Measurements from ENCODE around the gene WBP2. TPM values are rescaled to one million over a fixed set of nuclear protein-coding genes. Genes with fewer than 3 reads are reported as not detected.

The WBP2 gene
- total RNA-seq, 2 experiments from 2014 or later: 65.0 to 68.7 TPM

DNA sequence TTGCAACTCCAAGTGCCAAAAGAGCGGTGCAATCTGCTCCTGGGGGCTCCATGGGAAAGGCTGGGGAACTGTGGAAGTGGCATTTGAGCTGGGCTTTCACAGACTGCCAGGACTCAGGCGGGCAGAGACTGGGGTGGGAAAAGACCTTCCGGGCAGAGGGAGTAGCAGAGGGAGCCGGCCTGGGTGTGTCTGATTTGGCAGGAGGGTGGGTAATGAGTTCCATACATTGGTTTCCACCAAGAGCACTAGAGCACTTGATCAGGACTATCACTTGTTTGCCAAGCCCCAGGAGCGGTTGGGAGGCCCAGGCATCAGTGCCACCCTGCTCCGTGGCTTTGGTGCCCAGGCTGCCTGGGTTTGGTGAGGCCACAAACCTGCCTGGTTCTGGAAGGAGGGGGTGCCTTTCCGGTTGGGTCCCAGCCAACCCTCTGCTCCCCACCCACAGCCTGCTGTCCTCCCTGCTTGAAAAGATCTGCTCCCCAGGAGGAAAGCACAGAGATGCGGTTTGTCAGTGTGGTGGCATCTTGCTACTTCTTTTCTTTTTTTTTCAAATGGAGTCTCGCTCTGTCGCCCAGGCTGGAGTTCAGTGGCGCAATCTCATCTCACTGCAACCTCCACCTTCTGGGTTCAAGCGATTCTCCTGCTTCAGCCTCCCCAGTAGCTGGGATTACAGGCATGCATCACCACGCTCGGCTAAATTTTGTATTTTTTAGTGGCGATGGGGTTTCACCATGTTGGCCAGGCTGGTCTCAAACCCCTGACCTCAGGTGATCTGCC, 26.7 kb upstream of the WBP2 start:
- H3K27me3 Mint-ChIP-seq (ENCODE audit: low read depth): peaks cover 3% of the 10 kb centered on the region
- H3K27ac Mint-ChIP-seq: no peak overlapping the region
- intact Hi-C loops (cut with micrococcal nuclease): no loop called here
- CTCF ChIA-PET: interaction anchor here (0.8 to 2.1 kb wide), 2 partner anchors 20 to 34 kb away, joined by 3 to 15 read pairs; no protein-coding TSS in a partner anchor
- H3K36me3 Mint-ChIP-seq (ENCODE audit: low read depth): peaks cover 2% of the 10 kb centered on the region
- no peak overlapping the region for H3K4me3 Mint-ChIP-seq
- peaks cover 12% of the 10 kb centered on the region for H3K4me1 Mint-ChIP-seq (ENCODE audit: low read depth)
- no peaks in the 10 kb centered on the region for H3K9me3 Mint-ChIP-seq
- no peak for DNase-seq

DNA sequence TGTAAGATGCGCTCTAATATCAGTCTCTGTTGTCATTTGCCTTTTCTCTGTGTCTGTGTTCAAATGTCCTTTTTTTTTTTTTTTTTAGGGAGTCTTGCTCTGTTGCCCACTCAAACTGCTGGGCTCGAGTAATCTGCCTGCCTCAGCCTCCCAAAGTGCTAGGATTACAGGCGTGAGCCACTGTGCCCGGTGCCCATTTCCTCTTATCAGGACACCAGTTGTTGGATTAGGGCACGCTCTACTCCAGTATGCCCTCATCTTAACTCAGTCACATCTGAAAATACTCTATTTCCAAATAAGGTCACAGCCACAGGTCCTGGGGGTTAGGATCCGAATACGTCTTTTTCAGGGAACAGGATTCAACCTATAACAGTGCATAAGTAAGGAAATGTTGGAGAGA, 25.1 kb upstream of the WBP2 start:
- peaks cover 3% of the 10 kb centered on the region for H3K27me3 Mint-ChIP-seq (ENCODE audit: low read depth)
- no peak for DNase-seq
- H3K36me3 Mint-ChIP-seq (ENCODE audit: low read depth): peaks cover 5% of the 10 kb centered on the region
- H3K9me3 Mint-ChIP-seq: no peaks in the 10 kb centered on the region
- intact Hi-C loops (cut with micrococcal nuclease): no loop called here
- H3K4me3 Mint-ChIP-seq: no peak overlapping the region
- no peak overlapping the region for H3K27ac Mint-ChIP-seq
- peaks cover 22% of the 10 kb centered on the region for H3K4me1 Mint-ChIP-seq (ENCODE audit: low read depth)
- CTCF ChIA-PET: interaction anchor here (1.1 to 7.2 kb wide), 2 partner anchors 20 to 31 kb away, joined by 3 to 66 read pairs; no protein-coding TSS in a partner anchor

DNA sequence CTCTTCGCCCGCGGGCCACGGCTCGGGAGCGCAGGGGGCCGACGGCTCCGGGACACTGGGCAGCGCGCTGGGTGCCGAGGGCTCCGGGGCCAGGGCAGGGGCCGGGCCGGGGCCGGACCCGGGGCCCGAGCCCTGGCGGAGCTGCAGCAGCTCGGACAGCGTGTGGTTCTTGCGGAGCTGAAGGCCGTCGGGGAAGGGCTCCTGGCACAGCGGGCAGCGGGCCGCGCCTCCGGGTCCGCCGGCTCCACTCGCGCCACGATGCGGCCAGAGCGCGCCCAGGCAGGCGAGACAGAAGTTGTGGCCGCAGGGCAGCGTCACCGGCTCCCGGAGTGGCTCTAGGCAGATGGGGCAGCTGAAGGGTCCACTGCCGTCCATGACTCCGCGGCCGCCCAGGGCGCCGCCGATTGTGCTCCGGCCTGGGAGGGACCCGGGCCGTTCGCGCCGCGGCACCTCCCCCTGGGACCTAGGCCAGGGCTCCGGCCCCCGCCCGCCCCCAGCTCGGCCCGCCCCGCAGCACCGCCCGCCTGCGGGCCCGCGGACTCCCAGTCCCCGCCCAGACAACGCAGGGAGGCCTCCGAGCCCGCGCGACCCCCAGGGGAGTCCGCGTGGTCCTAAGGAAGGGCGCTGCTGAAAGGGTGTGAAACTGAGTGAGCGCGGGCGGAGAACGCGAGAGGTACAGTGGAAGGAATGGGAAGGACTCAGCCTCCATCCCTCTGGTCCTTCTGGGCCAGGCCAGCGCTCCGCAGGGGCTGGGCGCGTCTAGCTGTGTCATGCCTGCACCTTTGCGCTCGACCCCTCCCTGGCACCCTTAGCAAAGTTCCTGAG, 23.3 kb upstream of the WBP2 start, which contains the start of gene TRIM47:
Gene TRIM47, minus strand, starts transcription at position 408 of the 825 bp plus-strand sequence. Its CDS starts 33 bp downstream, at position 375.
- intact Hi-C loops (cut with micrococcal nuclease): no loop called here
- peaks cover 5% of the 10 kb centered on the region for H3K36me3 Mint-ChIP-seq (ENCODE audit: low read depth)
- CTCF ChIA-PET: interaction anchor here (0.6 to 7.2 kb wide), 11 partner anchors 11 to 226 kb away, joined by 3 to 66 read pairs (median 4); partner anchors contain the start of genes GALK1 and TRIM65

DNA sequence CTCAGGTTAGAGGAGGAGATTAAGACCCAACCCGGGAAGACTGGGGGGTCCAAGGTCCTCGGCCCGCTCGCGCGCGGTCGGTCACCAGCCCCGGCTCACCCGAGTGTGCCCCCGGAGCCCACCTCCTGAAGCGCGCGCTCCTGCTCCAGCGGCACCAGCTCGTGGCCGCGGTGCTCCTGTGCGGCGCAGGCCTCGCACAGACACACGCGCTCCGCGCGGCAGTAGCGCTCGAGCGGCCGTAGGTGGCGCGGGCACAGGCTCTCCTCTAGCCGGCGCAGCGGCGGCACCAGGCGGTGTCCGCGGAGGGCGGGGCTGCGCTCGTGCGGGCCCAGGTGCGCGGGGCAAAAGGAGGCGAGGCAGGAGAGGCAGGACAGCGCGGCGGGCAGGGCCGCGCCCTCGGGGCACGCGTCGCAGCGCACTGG, 22.6 kb upstream of the WBP2 start:
- Mint-ChIP-seq H3K9me3 (no peaks in the 10 kb centered on the region), H3K36me3 (ENCODE audit: low read depth) (peaks cover 5% of the 10 kb centered on the region), H3K27ac (peak overlapping the region; percentile 83), H3K27me3 (ENCODE audit: low read depth) (peaks cover 3% of the 10 kb centered on the region), H3K4me3 (peak overlapping the region; percentile 93), H3K4me1 (ENCODE audit: low read depth) (peaks cover 32% of the 10 kb centered on the region)
- peak; percentile 74 for DNase-seq
- CTCF ChIA-PET: interaction anchor here (0.8 to 7.2 kb wide), 7 partner anchors 13 to 114 kb away, joined by 3 to 66 read pairs (median 4); partner anchors contain the start of gene TRIM65
- intact Hi-C loops (cut with micrococcal nuclease): loop anchor here (1.0 kb wide), 1 partner anchor 22 kb away; the partner anchor contains the start of gene WBP2

More for the DNA sequence above, 23.3 kb upstream of the WBP2 start, which contains the start of gene TRIM47:
- DNase-seq: no peak
- no peaks in the 10 kb centered on the region for H3K9me3 Mint-ChIP-seq
- peak within 1 kb of the TSS; percentile 93 for H3K4me3 Mint-ChIP-seq
- peaks cover 26% of the 10 kb centered on the region for H3K4me1 Mint-ChIP-seq (ENCODE audit: low read depth)
- peak within 1 kb of the TSS; percentile 83 for H3K27ac Mint-ChIP-seq
- peaks cover 3% of the 10 kb centered on the region for H3K27me3 Mint-ChIP-seq (ENCODE audit: low read depth)

DNA sequence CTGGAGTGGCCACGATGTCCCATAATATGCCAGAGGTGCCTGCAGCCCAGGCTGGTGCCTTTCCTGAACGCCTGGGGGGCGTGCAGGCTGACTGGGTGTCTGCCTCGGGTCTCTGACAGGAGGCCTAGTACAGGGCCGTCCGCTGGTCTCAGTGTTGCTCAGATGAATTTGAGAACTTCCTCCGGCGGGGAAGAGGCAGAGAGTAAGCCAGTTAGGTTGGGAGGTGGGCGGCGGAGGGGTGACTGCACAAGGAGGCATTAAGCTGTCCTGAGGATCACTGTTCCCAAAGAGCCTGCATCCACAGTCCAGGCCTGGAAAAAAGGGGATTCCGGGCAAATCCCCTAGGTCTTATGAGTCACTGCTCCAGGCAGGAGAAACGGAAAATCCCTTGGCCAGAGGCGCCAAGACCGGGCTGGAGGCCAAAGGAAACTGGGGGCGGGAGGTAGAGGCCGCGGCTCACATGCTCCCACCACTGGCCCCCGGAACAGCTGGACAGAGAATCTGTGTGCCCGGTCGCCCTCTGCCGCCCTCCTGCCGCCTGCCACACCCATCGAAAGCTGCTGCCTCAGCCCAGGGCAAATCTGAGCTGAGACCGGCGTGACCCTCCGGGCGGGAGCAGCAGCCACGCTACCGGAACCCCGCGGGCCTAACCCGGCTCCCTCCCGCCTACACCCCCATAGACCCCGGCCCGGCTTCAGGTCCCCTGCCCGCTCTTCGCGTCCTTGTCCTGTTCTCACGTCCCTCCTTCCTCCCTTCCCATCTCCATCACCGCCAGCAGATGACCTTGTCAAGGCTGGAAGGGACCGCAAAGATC, 22.0 kb upstream of the WBP2 start:
- peak; percentile 44 for DNase-seq
- H3K4me1 Mint-ChIP-seq (ENCODE audit: low read depth): peaks cover 36% of the 10 kb centered on the region

DNA sequence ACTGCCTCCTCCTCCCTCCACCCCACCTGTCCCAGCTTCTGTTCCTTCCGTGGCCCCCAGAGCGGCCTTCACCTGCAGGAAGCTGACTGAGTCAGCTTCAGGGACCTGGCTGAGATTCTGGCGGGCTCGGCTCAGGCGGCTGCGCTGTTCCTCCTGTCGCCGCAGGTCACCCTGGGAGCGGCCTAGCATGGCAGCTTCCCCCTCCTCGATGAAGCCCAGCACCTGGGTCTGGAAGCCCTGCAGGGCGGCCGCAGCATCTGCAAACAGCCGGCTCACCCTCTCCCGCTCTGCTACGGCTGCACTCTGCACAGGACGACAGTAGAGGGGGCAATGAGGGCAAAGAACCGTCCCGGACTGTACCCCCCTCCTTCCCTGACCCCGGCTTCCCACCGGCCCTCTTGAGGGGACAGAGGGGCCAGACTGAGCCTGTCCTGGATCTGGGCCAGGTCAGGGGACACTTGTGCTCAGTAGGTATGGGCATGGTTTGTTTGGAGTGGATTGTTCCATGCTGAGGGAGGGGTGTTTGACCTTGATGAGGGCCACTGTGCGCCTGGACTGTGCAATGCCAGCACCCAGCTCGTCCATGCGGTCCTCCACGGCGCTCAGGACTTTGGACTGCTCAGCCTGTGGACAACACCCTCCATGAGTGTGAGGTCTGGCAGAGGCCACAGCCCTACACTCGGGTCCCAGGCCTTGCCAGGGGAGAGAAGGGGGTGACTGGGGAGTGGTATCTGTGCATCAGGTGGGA, 21.2 kb upstream of the WBP2 start:
- H3K36me3 Mint-ChIP-seq (ENCODE audit: low read depth): peaks cover 5% of the 10 kb centered on the region
- intact Hi-C loops (cut with micrococcal nuclease): loop anchor here (1.0 kb wide), 2 partner anchors 20 to 33 kb away; partner anchors contain the start of gene TRIM65
- CTCF ChIA-PET: interaction anchor here (0.5 to 7.2 kb wide), 12 partner anchors 11 to 1489 kb away, joined by 3 to 66 read pairs (median 4); partner anchors contain the start of genes GALK1, SPHK1, TRIM65 and WBP2
- peak; percentile 88 for DNase-seq
- no peaks in the 10 kb centered on the region for H3K9me3 Mint-ChIP-seq
- H3K4me1 Mint-ChIP-seq (ENCODE audit: low read depth): peaks cover 34% of the 10 kb centered on the region
- H3K27me3 Mint-ChIP-seq (ENCODE audit: low read depth): peaks cover 3% of the 10 kb centered on the region
- H3K27ac Mint-ChIP-seq: peak overlapping the region; percentile 83
- H3K4me3 Mint-ChIP-seq: peak overlapping the region; percentile 93

More for the DNA sequence above, 22.0 kb upstream of the WBP2 start:
- Mint-ChIP-seq H3K36me3 (ENCODE audit: low read depth) (peaks cover 5% of the 10 kb centered on the region), H3K4me3 (peak overlapping the region; percentile 93), H3K9me3 (no peaks in the 10 kb centered on the region), H3K27ac (peak overlapping the region; percentile 83), H3K27me3 (ENCODE audit: low read depth) (peaks cover 3% of the 10 kb centered on the region)
- intact Hi-C loops (cut with micrococcal nuclease): loop anchor here (1.0 kb wide), 3 partner anchors 19 to 34 kb away; partner anchors contain the start of genes TRIM65 and WBP2
- CTCF ChIA-PET: interaction anchor here (0.5 to 7.2 kb wide), 9 partner anchors 12 to 1488 kb away, joined by 3 to 66 read pairs (median 4); partner anchors contain the start of gene TRIM65

DNA sequence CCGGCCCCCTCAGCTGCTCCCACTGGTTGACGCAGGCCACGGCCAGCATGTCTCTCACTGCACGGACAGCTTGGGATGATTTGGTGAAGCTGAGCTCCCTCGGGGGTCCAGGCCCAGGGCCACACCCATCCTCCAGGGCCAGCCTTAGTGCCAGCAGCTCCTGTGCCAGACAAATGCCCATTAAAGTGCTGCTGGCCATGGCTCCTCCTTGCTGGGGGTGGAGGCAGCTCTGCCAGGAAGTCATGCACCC, 20.7 kb upstream of the WBP2 start:
- Mint-ChIP-seq H3K9me3 (no peaks in the 10 kb centered on the region), H3K27ac (peak overlapping the region; percentile 83), H3K4me1 (ENCODE audit: low read depth) (peaks cover 34% of the 10 kb centered on the region), H3K36me3 (ENCODE audit: low read depth) (peaks cover 5% of the 10 kb centered on the region), H3K4me3 (peak overlapping the region; percentile 93), H3K27me3 (ENCODE audit: low read depth) (peaks cover 3% of the 10 kb centered on the region)
- intact Hi-C loops (cut with micrococcal nuclease): loop anchor here (1.0 kb wide), 2 partner anchors 20 to 33 kb away; partner anchors contain the start of gene TRIM65
- no peak for DNase-seq
- CTCF ChIA-PET: interaction anchor here (0.6 to 7.2 kb wide), 11 partner anchors 11 to 509 kb away, joined by 3 to 66 read pairs (median 4); partner anchors contain the start of genes GALK1, SPHK1, TRIM65 and WBP2

DNA sequence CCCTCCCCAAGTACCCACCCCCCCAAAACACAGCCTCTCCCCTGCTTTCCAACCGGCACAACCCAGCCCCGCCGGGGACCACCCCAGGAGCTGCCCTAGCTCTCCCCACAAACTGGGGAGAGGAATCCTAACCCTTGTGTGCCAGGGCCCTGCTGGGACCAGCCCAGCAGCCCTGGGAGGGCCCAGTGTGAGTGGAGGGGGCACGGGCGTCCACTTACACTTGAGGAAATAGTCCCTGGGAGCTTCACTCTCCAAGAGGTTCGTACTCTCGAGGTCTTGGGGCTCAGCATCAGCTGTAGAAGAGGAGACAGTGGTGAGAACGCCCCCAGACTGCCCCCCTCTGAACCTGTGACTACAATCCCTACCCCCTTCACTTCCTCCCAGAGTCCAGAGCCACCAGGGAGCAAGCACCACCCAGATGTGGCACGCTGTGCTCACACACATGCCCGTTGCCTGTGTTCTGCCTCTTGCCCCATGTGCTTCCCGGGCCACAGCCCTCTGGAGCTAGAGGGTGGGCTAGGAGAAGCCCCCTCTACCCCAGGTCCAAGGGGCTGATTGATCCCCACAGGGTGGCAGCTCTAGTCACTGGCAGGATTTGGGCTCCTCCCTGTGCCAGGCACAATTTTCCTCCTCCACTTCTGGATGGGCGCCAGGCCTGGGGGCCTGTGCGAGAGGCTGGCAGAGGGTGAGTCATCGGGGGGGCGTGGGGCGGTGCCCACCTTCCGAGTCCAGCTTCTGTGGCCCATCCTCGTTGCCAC, 20.2 kb upstream of the WBP2 start:
- peaks cover 34% of the 10 kb centered on the region for H3K4me1 Mint-ChIP-seq (ENCODE audit: low read depth)
- intact Hi-C loops (cut with micrococcal nuclease): no loop called here
- peak overlapping the region; percentile 93 for H3K4me3 Mint-ChIP-seq
- peak overlapping the region; percentile 83 for H3K27ac Mint-ChIP-seq
- H3K36me3 Mint-ChIP-seq (ENCODE audit: low read depth): peaks cover 5% of the 10 kb centered on the region
- CTCF ChIA-PET: interaction anchor here (0.6 to 7.2 kb wide), 11 partner anchors 10 to 509 kb away, joined by 3 to 66 read pairs (median 4); partner anchors contain the start of genes GALK1, SPHK1, TRIM65 and WBP2
- peaks cover 3% of the 10 kb centered on the region for H3K27me3 Mint-ChIP-seq (ENCODE audit: low read depth)
- no peak for DNase-seq
- H3K9me3 Mint-ChIP-seq: no peaks in the 10 kb centered on the region

DNA sequence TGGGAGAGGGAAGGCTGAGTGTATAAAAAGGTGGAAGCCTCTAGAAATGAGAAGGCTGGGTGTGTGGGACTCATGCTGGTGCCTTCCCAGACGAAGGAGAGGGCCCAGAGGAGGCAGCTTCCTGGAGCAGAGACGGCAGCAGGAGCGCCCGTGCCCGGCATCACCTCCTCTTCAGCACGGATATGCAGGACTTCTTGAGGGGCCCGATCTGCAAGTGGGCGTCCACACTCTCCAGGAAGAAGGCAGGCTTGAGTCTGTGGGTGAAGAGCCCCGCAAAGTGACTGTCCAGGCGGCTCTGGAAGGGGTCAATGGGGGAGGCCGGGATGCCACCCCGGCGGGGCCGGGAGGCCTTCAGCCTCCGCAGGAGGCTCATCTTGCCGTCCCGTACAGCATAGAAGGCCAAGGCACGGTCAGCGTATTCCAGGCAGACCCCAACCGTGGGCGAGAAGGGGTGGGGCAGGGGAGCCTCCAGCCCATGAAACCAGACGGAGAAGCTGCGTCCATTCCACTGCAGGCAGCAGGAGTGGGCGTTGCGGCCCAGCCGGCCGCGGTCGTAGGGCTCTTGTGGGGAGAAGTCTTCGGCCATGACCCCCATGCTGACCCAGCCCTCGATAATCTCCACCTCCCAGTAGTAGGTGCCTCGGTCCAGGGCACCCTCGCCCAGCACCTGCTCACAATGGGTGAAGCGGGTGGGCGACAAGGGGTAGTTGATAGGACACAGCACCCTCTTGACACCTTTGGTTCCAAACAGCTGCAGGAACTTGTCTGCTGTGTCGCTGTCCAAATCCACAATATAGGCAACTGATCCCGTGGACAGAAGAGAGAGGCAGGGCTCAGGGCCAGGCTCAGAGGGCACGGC, 19.4 kb upstream of the WBP2 start:
- H3K27ac Mint-ChIP-seq: no peak overlapping the region
- intact Hi-C loops (cut with micrococcal nuclease): no loop called here
- DNase-seq: no peak
- no peaks in the 10 kb centered on the region for H3K9me3 Mint-ChIP-seq
- CTCF ChIA-PET: interaction anchor here (1.8 to 7.2 kb wide), 2 partner anchors 14 to 19 kb away, joined by 9 to 66 read pairs; partner anchors contain the start of gene WBP2
- H3K4me1 Mint-ChIP-seq (ENCODE audit: low read depth): peaks cover 34% of the 10 kb centered on the region
- no peak overlapping the region for H3K4me3 Mint-ChIP-seq
- peaks cover 5% of the 10 kb centered on the region for H3K36me3 Mint-ChIP-seq (ENCODE audit: low read depth)
- H3K27me3 Mint-ChIP-seq (ENCODE audit: low read depth): peaks cover 3% of the 10 kb centered on the region
